Caco-2 (cell line): ENCODE results near the gene CYP21A2. TPM values are rescaled to one million over a fixed set of nuclear protein-coding genes. Genes with fewer than 3 reads are reported as not detected.
"Not testable (repeated sequence)": the region's sequence is repeated elsewhere in the genome, so short reads cannot be mapped to it uniquely, and the experiment has no call there.

ENCODE experiments used
- BruUV-seq: library from RNA; stranded (reverse); fragments of 400-500 nt; replicated peaks from 2 replicates; lab custom pipeline; 2021; lab: Mats Ljungman, UMichigan
- CTCF ChIA-PET: fragments of 300-600 bp; sonication (Branson Sonifier 250); formaldehyde crosslinking; loops from one replicate; lab custom pipeline; 2022; ENCODE audit warnings: antibody characterized with exemption; lab: Charles Lee
- POLR2A ChIA-PET: fragments of 300-600 bp; sonication (Branson Sonifier 250); formaldehyde crosslinking; loops from one replicate; lab custom pipeline; 2022; ENCODE audit warnings: antibody characterized with exemption; lab: Charles Lee
- DNase-seq, 2 experiments: peaks; one replicate each; pipeline versions ENCODE4 v3.0.0 to v3.0.0-alpha.2; 2020 to 2022
- H3K27me3 ChIP-seq: replicated peaks from 2 replicates; pipeline ENCODE4 v1.6.0; 2011; ENCODE audit warnings: low read length; ENCODE audit not compliant: control insufficient read depth, insufficient read depth
- H3K36me3 ChIP-seq: 2 replicates; pipeline ENCODE4 v1.5.1; 2011; ENCODE audit warnings: low read length; ENCODE audit not compliant: control insufficient read depth, insufficient read depth
- H3K4me1 ChIP-seq: fragments of 250-450 bp; sonication (Bioruptor Pico); 2 replicates; pipeline ENCODE4 v1.5.1; 2020; ENCODE audit warnings: mild to moderate bottlenecking
- H3K4me3 ChIP-seq: 2 replicates; pipeline ENCODE4 v1.5.1; 2011; ENCODE audit warnings: low read depth, mild to moderate bottlenecking, control low read depth, low read length
- H3K9me3 ChIP-seq: fragments of 250-450 bp; sonication (Bioruptor Pico); 2 replicates; pipeline ENCODE4 v1.5.1; 2020; ENCODE audit warnings: mild to moderate bottlenecking, moderate library complexity
- H3K27ac Mint-ChIP-seq: one replicate; pipeline ENCODE4 v1.8.0; 2022; ENCODE audit warnings: mixed read lengths; ENCODE audit not compliant: unreplicated experiment
- H3K27me3 Mint-ChIP-seq: one replicate; pipeline ENCODE4 v1.8.0; 2022; ENCODE audit warnings: mixed read lengths; ENCODE audit not compliant: insufficient read depth, unreplicated experiment
- H3K36me3 Mint-ChIP-seq: one replicate; pipeline ENCODE4 v1.8.0; 2022; ENCODE audit warnings: mild to moderate bottlenecking, mixed read lengths; ENCODE audit not compliant: insufficient read depth, unreplicated experiment
- H3K4me1 Mint-ChIP-seq: one replicate; pipeline ENCODE4 v1.8.0; 2022; ENCODE audit warnings: low read depth, mixed read lengths; ENCODE audit not compliant: unreplicated experiment
- H3K4me3 Mint-ChIP-seq: one replicate; pipeline ENCODE4 v1.8.0; 2022; ENCODE audit warnings: mild to moderate bottlenecking, moderate library complexity, mixed read lengths; ENCODE audit not compliant: unreplicated experiment
- H3K9me3 Mint-ChIP-seq: one replicate; pipeline ENCODE4 v1.8.0; 2022; ENCODE audit warnings: mixed read lengths; ENCODE audit not compliant: unreplicated experiment
- intact Hi-C: fragments of 100-400 bp; cut with micrococcal nuclease; formaldehyde crosslinking; loops from one replicate; pipeline ENCODE4 v1.10.0; 2022; ENCODE audit not compliant: unreplicated experiment
- total RNA-seq: library from RNA; stranded (reverse); gene quantifications from 2 replicates; pipeline ENCODE4 v1.2.3, GENCODE V29; 2022
- TF ChIP-seq, protein P1 (sequence below), 2 experiments: fragments of 200-600 bp in 1 of 2; IDR thresholded peaks; 1 replicate in 1 of 2; 2 replicates in 1 of 2; pipeline versions ENCODE4 v1.5.1 to v1.8.0; 2011 to 2022; ENCODE audit warnings: antibody characterized with exemption in 1 of 2, control low read depth in 1 of 2, inconsistent platforms in 1 of 2, low read depth in 1 of 2, low read length in 1 of 2, mild to moderate bottlenecking in 1 of 2, moderate library complexity in 1 of 2; ENCODE audit not compliant: insufficient read depth in 1 of 2, severe bottlenecking in 1 of 2, unreplicated experiment in 1 of 2

The CYP21A2 gene
- total RNA-seq, 1 experiment from 2014 or later = not detected

DNA sequence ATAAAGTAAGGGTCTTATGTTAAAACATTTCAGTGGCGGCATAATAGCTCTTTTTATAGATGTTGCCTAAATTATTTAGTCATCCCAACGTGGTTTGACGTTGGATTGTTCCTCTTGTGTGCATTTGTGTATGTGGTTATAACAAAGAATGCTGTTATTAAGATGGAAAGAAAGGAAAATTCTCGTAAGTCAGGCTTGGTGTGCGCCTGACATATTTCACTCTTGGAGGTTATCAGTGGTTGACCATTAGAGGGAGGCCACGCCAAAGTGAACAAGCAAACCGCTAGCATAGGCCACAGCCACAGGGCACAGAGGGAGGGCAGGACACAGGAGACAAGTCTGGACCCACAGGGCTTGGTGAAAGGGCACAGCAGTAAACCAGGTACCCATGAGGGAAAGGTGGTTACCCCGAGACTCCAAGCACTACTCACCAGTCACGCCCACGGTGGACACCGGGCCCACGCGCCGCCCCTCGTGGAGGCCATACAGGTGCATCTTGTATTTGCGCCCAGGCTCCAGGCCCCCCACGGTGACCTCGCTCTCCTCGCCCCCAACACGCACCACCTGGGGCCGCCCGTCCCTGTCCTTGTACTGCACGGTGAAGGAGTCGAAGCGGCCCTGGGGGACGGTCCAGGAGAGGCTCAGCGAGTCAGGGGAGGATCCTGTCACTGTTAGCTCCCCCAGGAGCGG is 22.9 kb downstream of the CYP21A2 start:
- Histone ChIP-seq H3K4me3 (no peak overlapping the region), H3K9me3 (no peaks in the 10 kb centered on the region), H3K4me1 (no peaks in the 10 kb centered on the region), H3K36me3 (no peaks in the 10 kb centered on the region), H3K27me3 (no peaks in the 10 kb centered on the region)
- DNase-seq = peak in 1 of 2 experiments; percentile 38
- Mint-ChIP-seq H3K27me3 (peaks cover 10% of the 10 kb centered on the region), H3K9me3 (no peaks in the 10 kb centered on the region), H3K36me3 (no peaks in the 10 kb centered on the region), H3K4me1 (no peaks in the 10 kb centered on the region), H3K27ac (no peak overlapping the region), H3K4me3 (peak overlapping the region; percentile 51)
- ChIA-PET CTCF (no interaction called here), POLR2A (no interaction called here)
- TF ChIP-seq, protein P1, sequence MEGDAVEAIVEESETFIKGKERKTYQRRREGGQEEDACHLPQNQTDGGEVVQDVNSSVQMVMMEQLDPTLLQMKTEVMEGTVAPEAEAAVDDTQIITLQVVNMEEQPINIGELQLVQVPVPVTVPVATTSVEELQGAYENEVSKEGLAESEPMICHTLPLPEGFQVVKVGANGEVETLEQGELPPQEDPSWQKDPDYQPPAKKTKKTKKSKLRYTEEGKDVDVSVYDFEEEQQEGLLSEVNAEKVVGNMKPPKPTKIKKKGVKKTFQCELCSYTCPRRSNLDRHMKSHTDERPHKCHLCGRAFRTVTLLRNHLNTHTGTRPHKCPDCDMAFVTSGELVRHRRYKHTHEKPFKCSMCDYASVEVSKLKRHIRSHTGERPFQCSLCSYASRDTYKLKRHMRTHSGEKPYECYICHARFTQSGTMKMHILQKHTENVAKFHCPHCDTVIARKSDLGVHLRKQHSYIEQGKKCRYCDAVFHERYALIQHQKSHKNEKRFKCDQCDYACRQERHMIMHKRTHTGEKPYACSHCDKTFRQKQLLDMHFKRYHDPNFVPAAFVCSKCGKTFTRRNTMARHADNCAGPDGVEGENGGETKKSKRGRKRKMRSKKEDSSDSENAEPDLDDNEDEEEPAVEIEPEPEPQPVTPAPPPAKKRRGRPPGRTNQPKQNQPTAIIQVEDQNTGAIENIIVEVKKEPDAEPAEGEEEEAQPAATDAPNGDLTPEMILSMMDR (IDR thresholded peaks at IDR 0.05; ENCODE audit: insufficient read depth in 1 of 2, low read depth in 1 of 2, low read length in 1 of 2, severe bottlenecking in 1 of 2, unreplicated experiment in 1 of 2) = peak in 1 of 2 experiments; percentile 44
- intact Hi-C loops = loop anchor here (1.0 kb wide), 2 partner anchors 55 to 93 kb away; partner anchors contain the start of gene PPT2
- no TSS peak for BruUV-seq

DNA sequence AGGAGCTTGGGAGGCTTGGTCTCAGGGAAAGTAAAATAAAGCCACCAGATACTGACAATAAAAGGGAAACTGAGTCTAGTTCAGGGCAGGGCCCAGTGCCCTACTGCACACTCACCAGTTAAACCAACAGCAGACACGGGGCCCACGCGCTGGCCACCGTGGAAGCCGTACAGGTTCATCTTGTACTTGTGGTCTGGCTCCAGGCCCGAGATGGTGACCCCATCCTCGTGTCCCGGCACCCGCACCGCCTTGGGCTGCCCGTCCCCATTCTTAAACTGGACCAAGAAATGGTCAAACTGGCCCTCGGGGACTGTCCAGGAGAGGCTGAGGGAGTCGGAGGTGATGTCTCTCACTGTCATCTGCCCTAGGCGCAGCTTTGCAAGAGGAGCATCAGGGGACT is 26.5 kb downstream of the CYP21A2 start:
- no peaks in the 10 kb centered on the region for H3K4me1 Mint-ChIP-seq
- H3K9me3 Mint-ChIP-seq = no peaks in the 10 kb centered on the region
- H3K36me3 Mint-ChIP-seq = no peaks in the 10 kb centered on the region
- H3K4me1 ChIP-seq = no peaks in the 10 kb centered on the region
- no peak overlapping the region for H3K27ac Mint-ChIP-seq
- no peaks in the 10 kb centered on the region for H3K9me3 ChIP-seq
- no peak overlapping the region for H3K4me3 ChIP-seq
- BruUV-seq = no TSS peak
- ChIA-PET CTCF (no interaction called here), POLR2A (no interaction called here)
- no peaks in the 10 kb centered on the region for H3K36me3 ChIP-seq
- H3K27me3 ChIP-seq = no peaks in the 10 kb centered on the region
- intact Hi-C loops = no loop called here
- DNase-seq = no peak
- TF ChIP-seq, protein P1 (IDR thresholded peaks at IDR 0.05; ENCODE audit: insufficient read depth in 1 of 2, low read depth in 1 of 2, low read length in 1 of 2, severe bottlenecking in 1 of 2, unreplicated experiment in 1 of 2) = no peak
- H3K4me3 Mint-ChIP-seq = no peak overlapping the region
- no peaks in the 10 kb centered on the region for H3K27me3 Mint-ChIP-seq

DNA sequence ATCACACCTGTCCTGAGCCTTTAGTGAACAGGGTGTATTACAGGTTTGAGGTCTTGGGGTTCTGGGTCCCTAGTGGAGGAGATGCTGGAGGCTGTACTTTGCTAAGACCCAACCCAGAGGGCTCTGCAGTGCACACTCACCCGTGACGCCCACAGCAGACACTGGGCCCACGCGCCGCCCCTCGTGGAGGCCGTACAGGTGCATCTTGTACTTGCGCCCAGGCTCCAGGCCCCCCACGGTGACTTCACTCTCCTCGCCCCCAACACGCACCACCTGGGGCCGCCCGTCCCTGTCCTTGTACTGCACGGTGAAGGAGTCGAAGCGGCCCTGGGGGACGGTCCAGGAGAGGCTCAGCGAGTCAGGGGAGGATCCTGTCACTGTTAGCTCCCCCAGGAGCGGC is 29.3 kb downstream of the CYP21A2 start:
- H3K27ac Mint-ChIP-seq, H3K9me3 ChIP-seq, DNase-seq, H3K27me3 Mint-ChIP-seq, H3K4me3 Mint-ChIP-seq, H3K4me1 ChIP-seq, H3K4me1 Mint-ChIP-seq, H3K36me3 Mint-ChIP-seq, intact Hi-C loops, CTCF ChIA-PET, H3K9me3 Mint-ChIP-seq, H3K36me3 ChIP-seq, POLR2A ChIA-PET, BruUV-seq, H3K4me3 ChIP-seq, H3K27me3 ChIP-seq: not testable (repeated sequence)

GRCh38 chr6:32068315-32068714 is 30.1 kb downstream of the CYP21A2 start:
- CTCF ChIA-PET, H3K36me3 Mint-ChIP-seq, H3K27me3 Mint-ChIP-seq: not testable (repeated sequence)

More at GRCh38 chr6:32068315-32068714, 30.1 kb downstream of the CYP21A2 start:
- POLR2A ChIA-PET, H3K4me3 ChIP-seq, BruUV-seq, DNase-seq, H3K4me1 Mint-ChIP-seq, H3K27me3 ChIP-seq, H3K9me3 Mint-ChIP-seq, H3K36me3 ChIP-seq, H3K9me3 ChIP-seq, H3K27ac Mint-ChIP-seq, H3K4me1 ChIP-seq, H3K4me3 Mint-ChIP-seq, intact Hi-C loops: not testable (repeated sequence)
